ENCODE results near the gene LRRC9. TPM values are rescaled to one million over a fixed set of nuclear protein-coding genes. Genes with fewer than 3 reads are reported as not detected.

The LRRC9 gene
- total RNA-seq, 3 donors from 2014 or later (not counting 1 experiment from before 2014, with no cell fraction given) = not detected

GRCh38 chr14:59997966-59998365, 78.0 kb downstream of the LRRC9 start:
- ATAC-seq = no peak
- no peak overlapping the region for H3K27ac ChIP-seq (ENCODE audit: low read length)
- peaks cover 9 to 23% of the 10 kb centered on the region in 2 donors for H3K27me3 Mint-ChIP-seq (ENCODE audit: low read depth in 2 of 2)
- H3K4me3 Mint-ChIP-seq = no peak overlapping the region
- H3K36me3 ChIP-seq (ENCODE audit: control insufficient read depth, insufficient read depth, low read length) = no peaks in the 10 kb centered on the region
- H3K27ac Mint-ChIP-seq = no peak overlapping the region
- intact Hi-C loops (cut with micrococcal nuclease) = no loop called here
- no peaks in the 10 kb centered on the region for H3K4me1 Mint-ChIP-seq
- H3K9me3 ChIP-seq (ENCODE audit: control insufficient read depth, insufficient read depth, low read length) = no peaks in the 10 kb centered on the region
- no peaks in the 10 kb centered on the region for H3K36me3 Mint-ChIP-seq
- no peaks in the 10 kb centered on the region for H3K9me3 Mint-ChIP-seq
- H3K4me3 ChIP-seq (ENCODE audit: low read length) = no peak overlapping the region
- TF ChIP-seq CTCF (IDR thresholded peaks at IDR 0.05) = no peak
- no peaks in the 10 kb centered on the region for H3K4me1 ChIP-seq (ENCODE audit: control insufficient read depth, insufficient read depth, low read length)
- DNase-seq = no peak
- no peaks in the 10 kb centered on the region for H3K27me3 ChIP-seq (ENCODE audit: control insufficient read depth, insufficient read depth, low read length)

GRCh38 chr14:59998564-59998963, 78.6 kb downstream of the LRRC9 start:
- WGBS (ENCODE audit: insufficient coverage) = 100% methylated on average over 1 of the region's 1 CpG
- no peaks in the 10 kb centered on the region for H3K36me3 Mint-ChIP-seq

GRCh38 chr14:60002819-60003492, 83.0 kb downstream of the LRRC9 start:
- TF ChIP-seq CTCF (IDR thresholded peaks at IDR 0.05) = no peak
- Mint-ChIP-seq H3K27me3 (ENCODE audit: low read depth in 2 of 2) (peaks cover 16 to 23% of the 10 kb centered on the region in 2 donors), H3K9me3 (no peaks in the 10 kb centered on the region), H3K36me3 (no peaks in the 10 kb centered on the region), H3K4me3 (no peak overlapping the region), H3K4me1 (no peaks in the 10 kb centered on the region), H3K27ac (no peak overlapping the region)
- DNase-seq = no peak
- no peak overlapping the region for H3K27ac ChIP-seq (ENCODE audit: low read length)
- 100% methylated on average over 1 of the region's 2 CpGs for WGBS (ENCODE audit: insufficient coverage)
- H3K9me3 ChIP-seq (ENCODE audit: control insufficient read depth, insufficient read depth, low read length) = no peaks in the 10 kb centered on the region
- no peak for ATAC-seq
- no peaks in the 10 kb centered on the region for H3K27me3 ChIP-seq (ENCODE audit: control insufficient read depth, insufficient read depth, low read length)
- no peaks in the 10 kb centered on the region for H3K4me1 ChIP-seq (ENCODE audit: control insufficient read depth, insufficient read depth, low read length)
- intact Hi-C loops (cut with micrococcal nuclease) = no loop called here
- H3K36me3 ChIP-seq (ENCODE audit: control insufficient read depth, insufficient read depth, low read length) = no peaks in the 10 kb centered on the region
- no peak overlapping the region for H3K4me3 ChIP-seq (ENCODE audit: low read length)

More at GRCh38 chr14:59998564-59998963, 78.6 kb downstream of the LRRC9 start:
- H3K4me1 Mint-ChIP-seq = no peaks in the 10 kb centered on the region
- H3K27me3 Mint-ChIP-seq (ENCODE audit: low read depth in 2 of 2) = peaks cover 9 to 23% of the 10 kb centered on the region in 2 donors
- no peak for DNase-seq
- no peak overlapping the region for H3K4me3 ChIP-seq (ENCODE audit: low read length)
- no peaks in the 10 kb centered on the region for H3K9me3 Mint-ChIP-seq
- no peak overlapping the region for H3K27ac ChIP-seq (ENCODE audit: low read length)
- ATAC-seq = no peak
- no peaks in the 10 kb centered on the region for H3K4me1 ChIP-seq (ENCODE audit: control insufficient read depth, insufficient read depth, low read length)
- H3K27ac Mint-ChIP-seq = no peak overlapping the region
- H3K9me3 ChIP-seq (ENCODE audit: control insufficient read depth, insufficient read depth, low read length) = no peaks in the 10 kb centered on the region
- intact Hi-C loops (cut with micrococcal nuclease) = no loop called here
- no peak overlapping the region for H3K4me3 Mint-ChIP-seq
- no peaks in the 10 kb centered on the region for H3K27me3 ChIP-seq (ENCODE audit: control insufficient read depth, insufficient read depth, low read length)
- TF ChIP-seq CTCF (IDR thresholded peaks at IDR 0.05) = no peak
- H3K36me3 ChIP-seq (ENCODE audit: control insufficient read depth, insufficient read depth, low read length) = no peaks in the 10 kb centered on the region

GRCh38 chr14:60003991-60004390, 84.0 kb downstream of the LRRC9 start:
- WGBS (ENCODE audit: insufficient coverage) = no CpG with 5 or more reads among the region's 3 CpGs
- intact Hi-C loops (cut with micrococcal nuclease) = no loop called here
- no peak for TF ChIP-seq CTCF (IDR thresholded peaks at IDR 0.05)
- Mint-ChIP-seq H3K4me1 (no peaks in the 10 kb centered on the region), H3K27ac (no peak overlapping the region), H3K4me3 (no peak overlapping the region), H3K36me3 (no peaks in the 10 kb centered on the region), H3K27me3 (ENCODE audit: low read depth in 2 of 2) (peaks cover 13 to 25% of the 10 kb centered on the region in 2 donors), H3K9me3 (no peaks in the 10 kb centered on the region)
- ATAC-seq (no peak), DNase-seq (no peak)
- no peaks in the 10 kb centered on the region for H3K36me3 ChIP-seq (ENCODE audit: control insufficient read depth, insufficient read depth, low read length)
- H3K27ac ChIP-seq (ENCODE audit: low read length) = no peak overlapping the region
- no peaks in the 10 kb centered on the region for H3K4me1 ChIP-seq (ENCODE audit: control insufficient read depth, insufficient read depth, low read length)
- no peaks in the 10 kb centered on the region for H3K9me3 ChIP-seq (ENCODE audit: control insufficient read depth, insufficient read depth, low read length)
- H3K4me3 ChIP-seq (ENCODE audit: low read length) = no peak overlapping the region
- no peaks in the 10 kb centered on the region for H3K27me3 ChIP-seq (ENCODE audit: control insufficient read depth, insufficient read depth, low read length)
